ENCODE measurements around the gene C6orf136.

C6orf136 gene

DNA sequence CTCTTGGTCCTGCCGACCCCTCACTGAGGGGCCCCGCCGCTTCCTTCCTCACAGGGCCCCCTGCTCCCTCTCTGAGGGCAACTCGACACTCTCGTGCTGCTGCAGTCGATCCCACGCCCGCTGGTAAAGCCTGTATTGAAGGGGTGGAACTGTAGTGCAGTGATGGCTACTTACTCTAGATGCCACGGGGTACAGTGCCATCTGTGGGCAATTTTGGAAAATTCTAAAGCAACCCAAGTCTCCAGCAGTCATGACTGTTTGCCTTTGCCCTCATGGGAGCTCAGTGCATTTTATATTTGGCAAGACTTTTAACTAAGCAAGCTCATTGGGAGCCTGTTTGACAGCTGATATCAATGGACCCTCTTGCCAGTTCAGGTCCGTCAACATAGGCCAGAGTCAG lies 6.5 kb upstream of the C6orf136 start:
- H3K27me3 ChIP-seq (ENCODE audit: low read depth, low read length), result no peaks in the 10 kb centered on the region
- no peaks in the 10 kb centered on the region for H3K4me1 ChIP-seq (ENCODE audit: low read length)
- H3K79me2 ChIP-seq (ENCODE audit: low read length), result no peaks in the 10 kb centered on the region
- H3K27ac ChIP-seq (ENCODE audit: low read length), result no peak overlapping the region
- no peaks in the 10 kb centered on the region for H4K20me1 ChIP-seq (ENCODE audit: insufficient read depth, low read length)
- no peak overlapping the region for H3K4me2 ChIP-seq (ENCODE audit: low read length)
- no peak overlapping the region for H3K4me3 ChIP-seq (ENCODE audit: low read length)
- H3K9ac ChIP-seq (ENCODE audit: low read length), result no peak overlapping the region
- no peaks in the 10 kb centered on the region for H3K9me3 ChIP-seq (ENCODE audit: insufficient read depth, low read length)
- no peak for TF ChIP-seq EZH2phosphoT487 (IDR thresholded peaks at IDR 0.05; ENCODE audit: low read depth)
- TF ChIP-seq, protein P1, sequence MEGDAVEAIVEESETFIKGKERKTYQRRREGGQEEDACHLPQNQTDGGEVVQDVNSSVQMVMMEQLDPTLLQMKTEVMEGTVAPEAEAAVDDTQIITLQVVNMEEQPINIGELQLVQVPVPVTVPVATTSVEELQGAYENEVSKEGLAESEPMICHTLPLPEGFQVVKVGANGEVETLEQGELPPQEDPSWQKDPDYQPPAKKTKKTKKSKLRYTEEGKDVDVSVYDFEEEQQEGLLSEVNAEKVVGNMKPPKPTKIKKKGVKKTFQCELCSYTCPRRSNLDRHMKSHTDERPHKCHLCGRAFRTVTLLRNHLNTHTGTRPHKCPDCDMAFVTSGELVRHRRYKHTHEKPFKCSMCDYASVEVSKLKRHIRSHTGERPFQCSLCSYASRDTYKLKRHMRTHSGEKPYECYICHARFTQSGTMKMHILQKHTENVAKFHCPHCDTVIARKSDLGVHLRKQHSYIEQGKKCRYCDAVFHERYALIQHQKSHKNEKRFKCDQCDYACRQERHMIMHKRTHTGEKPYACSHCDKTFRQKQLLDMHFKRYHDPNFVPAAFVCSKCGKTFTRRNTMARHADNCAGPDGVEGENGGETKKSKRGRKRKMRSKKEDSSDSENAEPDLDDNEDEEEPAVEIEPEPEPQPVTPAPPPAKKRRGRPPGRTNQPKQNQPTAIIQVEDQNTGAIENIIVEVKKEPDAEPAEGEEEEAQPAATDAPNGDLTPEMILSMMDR (IDR thresholded peaks at IDR 0.05; ENCODE audit: low read depth, low read length), result no peak
- H2AFZ ChIP-seq (ENCODE audit: low read depth, low read length), result no peak overlapping the region
- H3K36me3 ChIP-seq (replicated peaks; ENCODE audit: low read depth, low read length), result no peaks in the 10 kb centered on the region

DNA sequence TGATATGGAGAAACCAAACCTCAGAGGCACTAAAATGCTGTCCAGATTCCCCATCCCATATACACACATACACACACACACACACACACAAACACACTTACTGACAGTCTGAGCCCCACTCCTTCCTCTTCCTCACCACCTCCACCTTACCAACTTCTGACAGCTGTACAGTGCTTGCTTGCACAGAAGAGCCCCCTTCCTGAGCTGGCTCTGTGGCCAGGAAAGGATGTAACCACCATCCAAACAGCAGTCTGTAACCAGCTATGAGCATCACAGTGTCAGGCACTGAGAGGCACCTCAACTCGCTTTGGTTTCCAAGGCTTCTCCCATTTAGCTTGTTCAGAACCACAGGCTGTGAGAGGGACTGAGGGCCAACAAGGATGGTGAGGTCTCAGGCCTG lies 5.9 kb upstream of the C6orf136 start:
- H3K79me2 ChIP-seq (ENCODE audit: low read length), result no peaks in the 10 kb centered on the region
- H2AFZ ChIP-seq (ENCODE audit: low read depth, low read length), result no peak overlapping the region
- H4K20me1 ChIP-seq (ENCODE audit: insufficient read depth, low read length), result no peaks in the 10 kb centered on the region
- H3K27ac ChIP-seq (ENCODE audit: low read length), result no peak overlapping the region
- H3K4me1 ChIP-seq (ENCODE audit: low read length), result no peaks in the 10 kb centered on the region
- TF ChIP-seq, protein P1 (IDR thresholded peaks at IDR 0.05; ENCODE audit: low read depth, low read length), result no peak
- no peak for TF ChIP-seq EZH2phosphoT487 (IDR thresholded peaks at IDR 0.05; ENCODE audit: low read depth)
- no peak overlapping the region for H3K4me3 ChIP-seq (ENCODE audit: low read length)
- no peak overlapping the region for H3K4me2 ChIP-seq (ENCODE audit: low read length)
- no peaks in the 10 kb centered on the region for H3K9me3 ChIP-seq (ENCODE audit: insufficient read depth, low read length)
- no peak overlapping the region for H3K9ac ChIP-seq (ENCODE audit: low read length)
- H3K27me3 ChIP-seq (ENCODE audit: low read depth, low read length), result no peaks in the 10 kb centered on the region
- no peaks in the 10 kb centered on the region for H3K36me3 ChIP-seq (replicated peaks; ENCODE audit: low read depth, low read length)

DNA sequence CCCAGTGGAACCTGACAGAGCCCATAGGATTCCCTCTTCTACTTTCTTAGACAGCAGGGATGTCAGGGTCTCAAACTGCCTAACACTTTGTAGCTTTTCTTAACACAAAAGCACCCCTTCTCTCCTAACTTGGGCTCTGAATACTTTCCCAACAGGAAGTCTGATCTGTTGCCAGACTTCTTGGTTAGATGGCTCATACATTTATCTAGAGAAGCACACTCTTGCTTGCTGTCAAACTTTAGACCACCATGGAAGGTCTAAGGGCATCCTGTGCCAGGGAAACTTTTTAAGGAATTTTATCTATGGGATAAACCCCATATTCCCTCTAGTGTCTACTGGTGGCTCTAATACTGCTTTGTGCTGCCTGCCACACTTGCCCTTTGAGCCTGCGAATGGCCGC lies 3.3 kb upstream of the C6orf136 start:
- Histone ChIP-seq H4K20me1 (ENCODE audit: insufficient read depth, low read length) (no peaks in the 10 kb centered on the region), H3K27me3 (ENCODE audit: low read depth, low read length) (no peaks in the 10 kb centered on the region), H2AFZ (ENCODE audit: low read depth, low read length) (no peak overlapping the region), H3K4me1 (ENCODE audit: low read length) (peaks cover 9% of the 10 kb centered on the region), H3K4me3 (ENCODE audit: low read length) (no peak overlapping the region), H3K27ac (ENCODE audit: low read length) (no peak overlapping the region), H3K9ac (ENCODE audit: low read length) (no peak overlapping the region), H3K9me3 (ENCODE audit: insufficient read depth, low read length) (no peaks in the 10 kb centered on the region), H3K36me3 (replicated peaks; ENCODE audit: low read depth, low read length) (no peaks in the 10 kb centered on the region), H3K4me2 (ENCODE audit: low read length) (no peak overlapping the region), H3K79me2 (ENCODE audit: low read length) (peaks cover 15% of the 10 kb centered on the region)
- no peak for TF ChIP-seq EZH2phosphoT487 (IDR thresholded peaks at IDR 0.05; ENCODE audit: low read depth)
- TF ChIP-seq, protein P1 (IDR thresholded peaks at IDR 0.05; ENCODE audit: low read depth, low read length), result no peak

DNA sequence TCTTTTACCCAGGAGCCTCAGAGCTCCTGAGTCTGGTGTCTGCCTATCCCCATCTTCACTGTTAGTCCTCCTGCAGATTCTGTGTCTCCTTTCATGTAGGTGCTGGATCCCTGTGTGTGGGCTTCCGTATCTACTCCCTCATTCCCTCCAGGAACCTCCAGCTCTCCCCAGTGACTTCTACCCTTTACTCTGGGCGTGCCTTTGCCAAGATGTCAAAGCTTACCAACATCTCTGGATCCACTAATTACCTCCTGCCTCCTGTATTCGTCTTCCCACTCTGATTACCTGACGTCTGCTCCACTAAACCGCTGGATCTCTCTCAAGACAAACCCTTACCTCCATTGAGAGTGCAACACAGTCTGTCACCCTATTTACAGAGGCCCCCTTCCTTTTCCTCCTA lies 2.2 kb upstream of the C6orf136 start:
- Histone ChIP-seq H3K4me1 (ENCODE audit: low read length) (peaks cover 9% of the 10 kb centered on the region), H3K79me2 (ENCODE audit: low read length) (peaks cover 15% of the 10 kb centered on the region), H2AFZ (ENCODE audit: low read depth, low read length) (no peak overlapping the region), H3K27ac (ENCODE audit: low read length) (no peak overlapping the region), H3K4me3 (ENCODE audit: low read length) (no peak overlapping the region), H4K20me1 (ENCODE audit: insufficient read depth, low read length) (no peaks in the 10 kb centered on the region), H3K27me3 (ENCODE audit: low read depth, low read length) (no peaks in the 10 kb centered on the region), H3K9me3 (ENCODE audit: insufficient read depth, low read length) (no peaks in the 10 kb centered on the region), H3K36me3 (replicated peaks; ENCODE audit: low read depth, low read length) (no peaks in the 10 kb centered on the region), H3K4me2 (ENCODE audit: low read length) (no peak overlapping the region), H3K9ac (ENCODE audit: low read length) (no peak overlapping the region)
- TF ChIP-seq EZH2phosphoT487 (IDR thresholded peaks at IDR 0.05; ENCODE audit: low read depth), result no peak
- TF ChIP-seq, protein P1 (IDR thresholded peaks at IDR 0.05; ENCODE audit: low read depth, low read length), result no peak

Data from OCI-LY3 (cell line).